Measurements from ENCODE around the gene NPW.

The NPW gene

DNA sequence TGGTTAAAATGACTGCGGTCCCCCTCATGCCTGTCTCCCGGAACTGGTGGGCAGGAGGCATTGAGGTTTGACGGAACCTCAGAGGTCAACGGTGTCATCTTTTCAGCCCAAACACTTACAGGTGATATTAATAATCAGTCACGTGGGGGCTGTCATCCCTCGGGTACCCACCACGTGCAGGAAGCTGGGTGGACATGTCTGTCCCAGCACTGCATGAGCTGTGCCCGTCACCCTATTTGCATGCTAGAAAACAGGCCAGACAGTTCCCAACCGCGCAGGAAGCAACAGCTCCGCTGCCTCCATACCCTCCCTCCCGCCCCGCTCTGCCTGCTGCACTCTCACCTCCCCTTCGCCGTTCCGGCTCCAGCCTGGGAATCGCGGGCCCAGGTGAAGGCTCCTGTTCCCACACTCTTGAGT, 28.4 kb upstream of the NPW start (continued):
- TF ChIP-seq, protein P1, sequence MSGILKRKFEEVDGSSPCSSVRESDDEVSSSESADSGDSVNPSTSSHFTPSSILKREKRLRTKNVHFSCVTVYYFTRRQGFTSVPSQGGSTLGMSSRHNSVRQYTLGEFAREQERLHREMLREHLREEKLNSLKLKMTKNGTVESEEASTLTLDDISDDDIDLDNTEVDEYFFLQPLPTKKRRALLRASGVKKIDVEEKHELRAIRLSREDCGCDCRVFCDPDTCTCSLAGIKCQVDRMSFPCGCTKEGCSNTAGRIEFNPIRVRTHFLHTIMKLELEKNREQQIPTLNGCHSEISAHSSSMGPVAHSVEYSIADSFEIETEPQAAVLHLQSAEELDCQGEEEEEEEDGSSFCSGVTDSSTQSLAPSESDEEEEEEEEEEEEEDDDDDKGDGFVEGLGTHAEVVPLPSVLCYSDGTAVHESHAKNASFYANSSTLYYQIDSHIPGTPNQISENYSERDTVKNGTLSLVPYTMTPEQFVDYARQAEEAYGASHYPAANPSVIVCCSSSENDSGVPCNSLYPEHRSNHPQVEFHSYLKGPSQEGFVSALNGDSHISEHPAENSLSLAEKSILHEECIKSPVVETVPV (CRISPR knock-in tag; IDR thresholded peaks at IDR 0.05): no peak
- no peak for TF ChIP-seq SNAI2 (CRISPR knock-in tag; IDR thresholded peaks at IDR 0.05)
- no peak for TF ChIP-seq ARNTL (CRISPR knock-in tag; IDR thresholded peaks at IDR 0.05; ENCODE audit: borderline replicate concordance, low read depth)
- no peak for TF ChIP-seq PPARA (CRISPR knock-in tag; IDR thresholded peaks at IDR 0.05; ENCODE audit: borderline replicate concordance)
- no peak for TF ChIP-seq OSR1 (CRISPR knock-in tag; IDR thresholded peaks at IDR 0.05)
- no peak for TF ChIP-seq TCF4 (CRISPR knock-in tag; IDR thresholded peaks at IDR 0.05; ENCODE audit: borderline replicate concordance)
- no peak for TF ChIP-seq ESRRG (CRISPR knock-in tag; IDR thresholded peaks at IDR 0.05)
- no peak for TF ChIP-seq ISL1 (CRISPR knock-in tag; IDR thresholded peaks at IDR 0.05)
- TF ChIP-seq ZFP30 (CRISPR knock-in tag; IDR thresholded peaks at IDR 0.05): no peak

DNA sequence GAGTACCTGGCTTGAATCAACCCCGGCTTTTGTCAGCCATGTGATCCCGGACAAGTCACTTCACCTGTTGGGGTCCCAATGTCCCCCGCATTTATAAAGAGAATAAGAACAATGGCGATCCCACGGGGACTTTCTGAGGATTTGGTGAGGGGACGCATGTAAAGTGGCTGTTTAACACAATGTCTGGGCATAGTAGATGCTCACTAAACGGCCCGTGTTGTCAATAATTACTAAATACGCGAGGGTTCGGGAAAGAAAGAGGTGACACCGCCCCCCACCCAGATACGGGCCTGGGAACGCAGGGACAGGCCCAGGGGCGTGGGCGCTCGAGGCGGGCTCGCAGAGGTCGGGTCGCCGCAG, 28.0 kb upstream of the NPW start:
- ATAC-seq: no peak
- TF ChIP-seq, protein P1 (CRISPR knock-in tag; IDR thresholded peaks at IDR 0.05): no peak

DNA sequence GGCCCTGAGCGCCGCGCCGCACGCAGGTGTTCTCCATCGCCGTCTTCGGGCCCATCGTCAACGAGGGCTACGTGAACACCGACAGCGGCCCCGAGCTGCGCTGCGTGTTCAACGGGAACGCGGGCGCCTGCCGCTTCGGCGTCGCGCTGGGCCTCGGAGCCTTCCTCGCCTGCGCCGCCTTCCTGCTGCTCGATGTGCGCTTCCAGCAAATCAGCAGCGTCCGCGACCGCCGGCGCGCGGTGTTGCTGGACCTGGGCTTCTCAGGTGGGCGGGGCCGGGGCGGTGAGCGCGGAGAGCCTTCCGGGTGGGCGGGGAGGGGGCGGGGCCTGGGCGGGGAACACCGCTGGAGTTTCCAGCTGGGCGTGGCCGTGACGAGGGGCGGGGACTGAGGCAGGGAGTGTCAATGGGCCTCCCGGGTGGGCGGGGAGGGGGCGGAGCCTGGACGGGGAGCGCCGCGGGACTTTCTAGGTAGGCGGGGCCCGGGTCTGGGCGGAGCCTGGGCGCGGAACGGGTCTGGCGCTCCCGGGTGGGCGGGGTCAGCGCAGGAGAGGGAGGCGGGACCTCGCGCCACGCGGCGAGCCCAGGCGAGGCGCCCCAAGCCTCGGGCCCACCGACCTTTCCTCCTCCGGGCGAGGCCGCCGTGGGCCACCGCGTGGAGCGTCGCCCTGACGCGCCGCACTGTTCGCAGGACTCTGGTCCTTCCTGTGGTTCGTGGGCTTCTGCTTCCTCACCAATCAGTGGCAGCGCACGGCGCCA, 27.5 kb upstream of the NPW start:
- TF ChIP-seq, protein P2, sequence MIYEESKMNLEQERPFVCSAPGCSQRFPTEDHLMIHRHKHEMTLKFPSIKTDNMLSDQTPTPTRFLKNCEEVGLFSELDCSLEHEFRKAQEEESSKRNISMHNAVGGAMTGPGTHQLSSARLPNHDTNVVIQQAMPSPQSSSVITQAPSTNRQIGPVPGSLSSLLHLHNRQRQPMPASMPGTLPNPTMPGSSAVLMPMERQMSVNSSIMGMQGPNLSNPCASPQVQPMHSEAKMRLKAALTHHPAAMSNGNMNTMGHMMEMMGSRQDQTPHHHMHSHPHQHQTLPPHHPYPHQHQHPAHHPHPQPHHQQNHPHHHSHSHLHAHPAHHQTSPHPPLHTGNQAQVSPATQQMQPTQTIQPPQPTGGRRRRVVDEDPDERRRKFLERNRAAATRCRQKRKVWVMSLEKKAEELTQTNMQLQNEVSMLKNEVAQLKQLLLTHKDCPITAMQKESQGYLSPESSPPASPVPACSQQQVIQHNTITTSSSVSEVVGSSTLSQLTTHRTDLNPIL (CRISPR knock-in tag; IDR thresholded peaks at IDR 0.05; ENCODE audit: low read depth): no peak
- TF ChIP-seq TCF4 (CRISPR knock-in tag; IDR thresholded peaks at IDR 0.05; ENCODE audit: borderline replicate concordance): no peak
- no peak for TF ChIP-seq ZC3H10 (CRISPR knock-in tag; IDR thresholded peaks at IDR 0.05)
- TF ChIP-seq BACH2 (CRISPR knock-in tag; IDR thresholded peaks at IDR 0.05; ENCODE audit: borderline replicate concordance): no peak
- TF ChIP-seq ZNF70 (CRISPR knock-in tag; IDR thresholded peaks at IDR 0.05): no peak
- no peak for TF ChIP-seq ZNF565 (CRISPR knock-in tag; conservative IDR thresholded peaks at IDR 0.05; ENCODE audit: low read depth)
- TF ChIP-seq, protein P3, sequence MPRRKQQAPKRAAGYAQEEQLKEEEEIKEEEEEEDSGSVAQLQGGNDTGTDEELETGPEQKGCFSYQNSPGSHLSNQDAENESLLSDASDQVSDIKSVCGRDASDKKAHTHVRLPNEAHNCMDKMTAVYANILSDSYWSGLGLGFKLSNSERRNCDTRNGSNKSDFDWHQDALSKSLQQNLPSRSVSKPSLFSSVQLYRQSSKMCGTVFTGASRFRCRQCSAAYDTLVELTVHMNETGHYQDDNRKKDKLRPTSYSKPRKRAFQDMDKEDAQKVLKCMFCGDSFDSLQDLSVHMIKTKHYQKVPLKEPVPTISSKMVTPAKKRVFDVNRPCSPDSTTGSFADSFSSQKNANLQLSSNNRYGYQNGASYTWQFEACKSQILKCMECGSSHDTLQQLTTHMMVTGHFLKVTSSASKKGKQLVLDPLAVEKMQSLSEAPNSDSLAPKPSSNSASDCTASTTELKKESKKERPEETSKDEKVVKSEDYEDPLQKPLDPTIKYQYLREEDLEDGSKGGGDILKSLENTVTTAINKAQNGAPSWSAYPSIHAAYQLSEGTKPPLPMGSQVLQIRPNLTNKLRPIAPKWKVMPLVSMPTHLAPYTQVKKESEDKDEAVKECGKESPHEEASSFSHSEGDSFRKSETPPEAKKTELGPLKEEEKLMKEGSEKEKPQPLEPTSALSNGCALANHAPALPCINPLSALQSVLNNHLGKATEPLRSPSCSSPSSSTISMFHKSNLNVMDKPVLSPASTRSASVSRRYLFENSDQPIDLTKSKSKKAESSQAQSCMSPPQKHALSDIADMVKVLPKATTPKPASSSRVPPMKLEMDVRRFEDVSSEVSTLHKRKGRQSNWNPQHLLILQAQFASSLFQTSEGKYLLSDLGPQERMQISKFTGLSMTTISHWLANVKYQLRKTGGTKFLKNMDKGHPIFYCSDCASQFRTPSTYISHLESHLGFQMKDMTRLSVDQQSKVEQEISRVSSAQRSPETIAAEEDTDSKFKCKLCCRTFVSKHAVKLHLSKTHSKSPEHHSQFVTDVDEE (CRISPR knock-in tag; IDR thresholded peaks at IDR 0.05): no peak
- TF ChIP-seq PPARA (CRISPR knock-in tag; IDR thresholded peaks at IDR 0.05; ENCODE audit: borderline replicate concordance): no peak
- no peak for TF ChIP-seq ARNTL (CRISPR knock-in tag; IDR thresholded peaks at IDR 0.05; ENCODE audit: borderline replicate concordance, low read depth)
- TF ChIP-seq ZFP3 (CRISPR knock-in tag; IDR thresholded peaks at IDR 0.05): no peak
- TF ChIP-seq, protein P4, sequence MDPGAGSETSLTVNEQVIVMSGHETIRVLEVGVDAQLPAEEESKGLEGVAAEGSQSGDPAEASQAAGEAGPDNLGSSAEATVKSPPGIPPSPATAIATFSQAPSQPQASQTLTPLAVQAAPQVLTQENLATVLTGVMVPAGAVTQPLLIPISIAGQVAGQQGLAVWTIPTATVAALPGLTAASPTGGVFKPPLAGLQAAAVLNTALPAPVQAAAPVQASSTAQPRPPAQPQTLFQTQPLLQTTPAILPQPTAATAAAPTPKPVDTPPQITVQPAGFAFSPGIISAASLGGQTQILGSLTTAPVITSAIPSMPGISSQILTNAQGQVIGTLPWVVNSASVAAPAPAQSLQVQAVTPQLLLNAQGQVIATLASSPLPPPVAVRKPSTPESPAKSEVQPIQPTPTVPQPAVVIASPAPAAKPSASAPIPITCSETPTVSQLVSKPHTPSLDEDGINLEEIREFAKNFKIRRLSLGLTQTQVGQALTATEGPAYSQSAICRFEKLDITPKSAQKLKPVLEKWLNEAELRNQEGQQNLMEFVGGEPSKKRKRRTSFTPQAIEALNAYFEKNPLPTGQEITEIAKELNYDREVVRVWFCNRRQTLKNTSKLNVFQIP (CRISPR knock-in tag; IDR thresholded peaks at IDR 0.05; ENCODE audit: borderline replicate concordance, low read depth): no peak
- TF ChIP-seq TOX (CRISPR knock-in tag; IDR thresholded peaks at IDR 0.05; ENCODE audit: borderline replicate concordance): no peak
- TF ChIP-seq ESRRG (CRISPR knock-in tag; IDR thresholded peaks at IDR 0.05): no peak
- TF ChIP-seq ISL1 (CRISPR knock-in tag; IDR thresholded peaks at IDR 0.05): no peak
- no peak for TF ChIP-seq CSDC2 (CRISPR knock-in tag; IDR thresholded peaks at IDR 0.05)
- TF ChIP-seq, protein P1 (CRISPR knock-in tag; IDR thresholded peaks at IDR 0.05): no peak
- TF ChIP-seq ZNF8 (CRISPR knock-in tag; IDR thresholded peaks at IDR 0.05): no peak
- no peak for TF ChIP-seq GLIS3 (CRISPR knock-in tag; IDR thresholded peaks at IDR 0.05)
- TF ChIP-seq SNAI2 (CRISPR knock-in tag; IDR thresholded peaks at IDR 0.05): no peak
- no peak for ATAC-seq
